ENCODE measurements around the gene RSPH3.

RSPH3 gene

GRCh38 chr6:158924499-158925455 is 75.2 kb downstream of the RSPH3 start:
- no peak for DNase-seq

DNA sequence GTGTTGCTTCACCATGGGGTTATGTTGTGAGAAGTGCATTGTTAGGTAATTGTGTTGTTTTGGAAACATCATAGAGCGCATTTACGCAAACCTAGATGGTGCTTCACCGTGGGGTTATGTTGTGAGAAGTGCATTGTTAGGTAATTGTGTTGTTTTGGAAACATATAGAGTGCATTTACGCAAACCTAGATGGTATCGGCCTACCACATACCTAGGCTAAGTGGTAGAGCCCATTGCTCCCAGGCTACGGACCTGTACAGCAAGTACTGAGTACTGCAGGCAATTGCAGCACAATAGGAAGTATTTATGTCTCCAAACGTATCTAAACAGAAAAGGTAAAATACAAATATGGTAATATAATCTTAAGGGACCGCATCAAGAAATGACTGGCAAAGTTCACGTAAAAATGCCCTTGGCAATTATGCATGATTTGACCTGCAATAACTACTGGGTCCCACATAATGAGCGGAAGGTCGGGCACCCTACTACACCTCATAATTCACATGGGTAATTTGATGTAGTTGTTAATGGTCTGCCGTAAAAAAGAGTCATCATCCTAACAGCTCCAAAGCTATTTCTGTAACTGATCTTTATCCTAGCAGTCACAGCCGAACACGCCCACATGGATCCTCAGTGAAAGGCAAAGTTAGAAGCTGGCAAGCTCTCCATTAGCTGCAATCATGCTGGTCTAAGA is 76.0 kb downstream of the RSPH3 start:
- no peak for DNase-seq
